8988T (cell line): ENCODE measurements around the gene BEST1.

Source experiments
- DNase-seq: peaks from one replicate; pipeline ENCODE4 v3.0.0; 2011

The BEST1 gene

DNA sequence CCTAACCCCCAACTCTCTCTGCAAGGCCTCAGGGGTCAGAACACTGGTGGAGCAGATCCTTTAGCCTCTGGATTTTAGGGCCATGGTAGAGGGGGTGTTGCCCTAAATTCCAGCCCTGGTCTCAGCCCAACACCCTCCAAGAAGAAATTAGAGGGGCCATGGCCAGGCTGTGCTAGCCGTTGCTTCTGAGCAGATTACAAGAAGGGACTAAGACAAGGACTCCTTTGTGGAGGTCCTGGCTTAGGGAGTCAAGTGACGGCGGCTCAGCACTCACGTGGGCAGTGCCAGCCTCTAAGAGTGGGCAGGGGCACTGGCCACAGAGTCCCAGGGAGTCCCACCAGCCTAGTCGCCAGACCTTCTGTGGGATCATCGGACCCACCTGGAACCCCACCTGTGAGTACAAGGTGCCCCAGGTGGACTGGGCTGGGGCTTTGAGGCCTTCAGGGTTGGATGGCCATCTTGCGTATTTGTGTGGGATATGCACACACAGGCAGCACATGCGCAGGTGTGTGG is at the start of gene BEST1:
BEST1 (plus strand) TSS at position 317 of the 513 bp plus-strand sequence. CDS start 1,456 bp downstream, outside the sequence.
- DNase-seq = no peak

DNA sequence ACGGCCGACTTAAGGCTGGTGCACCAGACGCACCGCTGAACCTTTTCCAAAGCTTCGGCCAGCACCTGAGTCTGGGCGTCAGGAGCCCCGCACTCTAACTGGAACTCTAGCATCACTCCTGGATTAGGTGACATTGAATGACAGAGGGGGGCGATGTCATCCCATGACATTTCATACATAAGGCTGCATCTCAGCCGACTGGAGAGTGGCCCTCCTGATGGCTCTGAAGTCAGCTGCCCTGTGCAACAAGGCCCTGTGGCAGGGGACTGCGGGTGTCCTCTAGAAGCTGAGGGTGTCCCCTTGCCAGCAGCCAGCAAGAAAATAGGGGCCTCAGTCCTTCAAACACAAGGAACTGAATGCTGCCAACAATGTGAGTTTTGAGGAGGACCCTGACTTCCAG is 48.8 kb upstream of the BEST1 start:
- no peak for DNase-seq

DNA sequence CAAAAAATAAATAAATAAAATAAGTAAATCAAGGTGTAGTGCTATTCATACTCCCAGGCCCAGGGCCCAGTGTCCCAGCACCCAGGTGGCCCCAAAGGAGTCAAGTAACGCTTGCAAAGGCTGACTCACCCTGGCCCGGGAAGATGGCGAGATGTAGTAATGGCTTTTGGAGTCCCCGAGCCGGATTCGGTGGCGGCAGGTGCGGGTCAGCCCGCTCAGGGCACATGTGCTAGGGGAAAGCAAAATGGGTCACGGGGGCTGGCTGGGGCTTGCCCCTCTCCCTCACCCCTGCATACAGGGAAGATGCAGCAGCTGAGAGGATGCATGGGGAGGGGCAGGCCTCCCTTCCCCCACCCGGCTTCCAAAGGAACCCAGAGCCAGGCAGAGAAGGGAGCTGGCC is 47.8 kb upstream of the BEST1 start:
- no peak for DNase-seq

DNA sequence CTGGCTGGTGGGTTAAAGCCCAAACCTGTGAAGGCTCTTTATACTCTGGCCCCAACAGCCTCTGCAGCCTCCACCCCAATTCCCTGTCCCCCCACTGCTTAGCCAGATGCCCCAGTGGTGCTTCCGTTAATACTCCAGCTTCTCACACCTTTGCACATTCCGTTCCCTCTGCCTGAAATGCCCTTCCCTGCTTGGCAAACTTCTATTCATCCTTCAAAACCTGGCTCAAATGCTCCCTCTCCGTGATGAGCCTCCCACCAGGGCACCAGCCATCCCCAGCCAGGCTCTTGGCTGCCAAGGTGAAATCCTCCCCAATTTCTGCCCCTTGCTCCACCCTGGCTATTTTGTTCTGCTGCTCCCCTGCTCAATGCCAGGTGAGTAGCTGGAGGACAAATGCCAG is 46.3 kb upstream of the BEST1 start:
- DNase-seq = no peak

DNA sequence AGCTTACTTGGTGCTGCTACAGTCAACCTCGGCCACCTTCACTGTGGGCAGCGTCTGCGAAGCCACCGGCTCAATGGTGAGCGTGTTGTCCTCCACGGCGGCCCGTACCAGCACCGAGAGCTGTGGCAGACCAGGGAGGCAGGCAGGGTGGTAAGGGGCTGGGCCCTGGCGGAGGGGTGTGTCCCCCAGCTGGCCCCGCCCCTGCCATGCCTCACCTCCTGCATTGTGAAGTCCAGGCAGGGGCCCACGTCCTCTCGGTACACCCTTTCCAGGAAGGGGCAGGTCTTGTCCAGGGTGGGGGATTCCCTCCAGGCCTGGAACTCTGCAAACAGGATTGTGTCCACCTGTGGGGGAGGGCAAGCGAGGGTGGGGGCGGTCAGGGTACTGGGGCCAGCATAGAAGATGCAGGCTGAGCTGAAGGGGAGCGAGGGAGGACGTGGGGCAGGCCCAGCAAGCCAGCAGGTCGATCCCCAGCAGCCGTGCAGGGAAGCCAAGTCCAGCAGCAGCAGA is 45.6 kb upstream of the BEST1 start:
- DNase-seq = no peak

DNA sequence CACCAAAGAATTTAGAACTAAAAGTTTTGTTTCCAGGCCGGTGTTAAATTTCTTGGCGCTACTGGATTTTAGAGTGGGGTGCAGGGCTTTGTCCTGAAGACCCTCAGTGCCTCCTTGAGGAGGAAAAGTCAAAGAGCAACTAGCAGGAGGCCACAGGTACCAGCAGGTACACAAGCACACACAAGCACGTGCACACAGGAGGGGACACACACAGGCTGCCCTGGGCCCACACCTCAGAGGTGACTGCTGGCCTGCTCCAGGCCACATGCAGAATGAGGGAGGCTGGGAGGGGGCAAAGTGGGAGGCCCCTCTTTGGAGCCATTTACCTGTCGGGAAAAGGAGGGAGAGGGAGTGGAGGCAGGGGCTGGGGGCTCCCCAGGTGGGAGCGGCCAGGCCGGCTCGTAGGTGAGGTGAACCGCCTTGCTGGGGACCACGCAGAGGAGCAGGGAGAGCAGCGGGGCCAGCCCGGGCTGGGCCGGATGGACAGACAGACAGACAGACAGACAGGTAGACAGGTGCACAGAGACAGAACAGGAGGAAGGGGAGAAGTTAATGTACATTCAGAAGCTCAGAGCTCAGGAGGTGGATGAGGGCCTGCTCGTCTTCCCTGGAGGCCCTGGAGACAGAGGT is 45.0 kb upstream of the BEST1 start:
- DNase-seq = no peak

DNA sequence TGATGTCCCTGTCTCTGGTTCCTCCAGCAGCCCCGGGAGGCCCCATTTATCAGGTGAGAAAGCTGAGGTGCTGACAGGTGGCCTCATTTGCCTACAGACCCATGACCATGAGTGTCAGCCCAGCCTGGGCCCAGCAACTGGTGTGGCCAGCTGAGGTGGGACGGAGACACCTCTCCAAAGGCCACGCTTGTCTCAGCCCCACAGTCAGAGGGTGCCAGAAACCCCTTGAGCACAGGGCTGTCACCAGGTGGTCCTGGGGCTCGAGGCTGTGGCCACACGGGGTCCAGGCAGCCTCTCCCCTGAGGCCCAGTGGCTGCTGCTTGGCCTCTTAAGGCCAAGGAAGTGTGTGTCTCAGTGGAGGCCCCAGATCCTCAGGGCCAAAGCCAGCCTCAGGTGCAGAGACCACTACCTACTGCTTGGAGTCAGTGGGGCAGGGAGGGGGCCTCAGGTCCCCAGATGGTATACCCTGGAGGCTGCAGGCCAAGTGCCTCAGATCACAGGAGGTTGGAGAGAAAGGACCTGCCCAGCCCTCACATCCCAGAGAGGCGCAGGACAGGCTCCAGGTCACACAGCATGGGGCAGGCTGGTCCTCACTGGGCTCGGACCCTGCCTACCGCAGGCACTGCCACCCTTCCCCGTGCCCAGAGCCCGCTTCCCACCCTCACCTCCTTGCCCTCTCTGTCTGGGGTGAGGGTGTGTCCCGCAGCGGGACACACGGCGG is 44.2 kb upstream of the BEST1 start:
- no peak for DNase-seq

DNA sequence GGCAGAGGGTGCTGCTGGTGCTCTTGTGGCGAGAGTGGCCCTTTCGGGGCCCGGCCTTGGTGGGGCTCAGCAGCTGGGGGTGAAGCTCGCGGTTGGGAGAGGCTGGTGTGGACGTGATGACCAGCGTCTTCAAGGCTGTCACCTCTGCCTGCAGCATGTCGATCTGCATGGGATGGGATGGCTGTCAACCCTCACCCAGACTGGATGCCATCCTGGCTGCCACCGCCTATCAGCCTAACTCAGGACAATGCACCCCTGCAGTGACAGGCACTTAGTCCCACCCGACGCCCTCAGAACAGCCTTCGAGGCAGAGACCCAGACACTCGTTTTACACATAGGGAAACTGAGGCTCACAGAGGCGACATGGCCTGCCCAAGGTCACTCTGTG is 43.6 kb upstream of the BEST1 start:
- no peak for DNase-seq

DNA sequence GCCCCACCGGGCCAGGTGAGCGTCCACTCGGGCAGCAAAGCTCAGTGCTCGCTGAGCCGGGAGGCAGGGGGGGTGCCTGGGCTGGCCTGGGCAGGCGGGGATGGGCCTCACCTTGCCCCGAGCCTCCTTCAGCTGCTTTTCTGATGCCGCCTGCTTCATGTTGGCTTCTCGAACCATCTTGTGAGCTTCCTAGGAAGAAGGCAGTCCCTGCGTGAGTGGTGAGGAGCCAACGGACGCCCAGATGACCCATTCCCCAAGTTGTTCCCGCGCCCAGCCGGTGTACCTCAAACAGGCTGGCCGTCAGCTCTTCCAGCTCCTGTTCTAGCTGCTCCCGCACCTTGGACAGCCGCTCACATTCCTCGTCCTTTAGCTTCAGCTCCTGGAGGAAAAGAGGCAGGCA is 42.9 kb upstream of the BEST1 start:
- DNase-seq = no peak

DNA sequence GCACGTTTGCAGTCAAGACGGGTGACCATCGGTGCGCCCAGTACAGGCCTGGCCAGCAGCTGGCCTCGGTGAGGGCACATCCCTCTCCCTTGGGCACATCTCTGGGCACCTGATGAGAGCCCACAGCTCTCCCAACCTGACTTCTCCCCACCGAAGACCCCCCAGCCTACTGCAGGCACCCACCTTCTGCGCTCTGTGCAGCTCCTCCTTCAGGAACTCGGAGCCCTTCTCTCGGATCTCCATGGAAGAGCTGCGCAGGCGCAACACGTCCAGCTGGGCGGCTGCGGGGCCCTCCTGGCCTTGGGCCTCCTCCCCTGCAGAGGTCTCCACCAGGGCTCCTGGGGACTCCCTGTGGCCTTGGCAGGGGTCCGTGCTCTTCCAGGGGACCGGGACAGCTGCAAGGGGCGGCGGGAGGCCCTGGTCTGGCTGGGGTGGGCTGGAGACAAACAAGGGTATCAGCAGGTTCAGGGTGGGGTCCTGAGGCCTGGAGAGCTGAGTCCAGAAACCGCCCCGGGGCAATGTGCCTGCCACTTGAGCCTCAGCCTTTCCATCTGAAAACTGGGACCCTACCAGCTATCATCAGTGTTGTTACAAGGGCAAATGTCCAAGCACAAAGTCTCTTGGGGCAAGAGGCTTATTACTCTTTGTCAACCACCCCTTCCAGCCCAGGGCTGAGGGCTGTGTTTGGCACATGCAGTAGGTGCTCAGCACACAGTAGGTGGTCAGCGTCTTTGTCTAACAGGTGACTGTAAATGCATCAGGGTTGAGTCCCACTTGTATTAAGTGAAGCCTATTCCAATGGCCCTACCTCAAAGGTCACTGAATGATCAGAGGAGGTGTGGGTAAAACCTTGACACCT is 42.1 kb upstream of the BEST1 start:
- DNase-seq = no peak

DNA sequence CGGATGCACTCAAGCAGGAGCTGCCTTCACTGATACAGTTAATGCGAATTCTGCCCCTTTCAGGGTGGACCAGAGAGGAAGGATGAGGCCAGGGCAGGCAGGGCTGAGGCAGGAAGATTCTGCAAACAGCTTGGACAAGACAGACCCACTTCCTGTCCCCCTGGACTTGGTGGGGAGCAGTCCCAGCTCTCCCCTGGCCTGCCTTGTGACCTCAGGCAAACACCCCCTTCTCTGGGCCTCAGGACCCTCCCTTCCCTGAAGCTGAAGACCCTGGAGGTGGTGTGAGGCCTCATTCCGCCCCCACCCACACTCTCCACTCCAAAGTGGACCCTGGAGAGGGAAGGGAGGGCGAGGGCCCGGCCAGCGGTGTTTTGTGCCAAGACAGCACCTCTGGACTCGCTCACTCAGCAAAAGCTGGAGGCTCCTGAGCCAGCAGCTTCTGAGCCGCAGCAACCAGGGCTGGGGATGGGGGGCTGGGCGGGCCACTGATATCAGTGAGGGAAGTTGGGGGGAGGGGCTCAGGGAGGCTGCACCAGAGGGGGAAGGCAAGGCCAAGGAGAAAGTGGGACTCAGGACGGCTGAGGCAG is 41.3 kb upstream of the BEST1 start:
- no peak for DNase-seq

DNA sequence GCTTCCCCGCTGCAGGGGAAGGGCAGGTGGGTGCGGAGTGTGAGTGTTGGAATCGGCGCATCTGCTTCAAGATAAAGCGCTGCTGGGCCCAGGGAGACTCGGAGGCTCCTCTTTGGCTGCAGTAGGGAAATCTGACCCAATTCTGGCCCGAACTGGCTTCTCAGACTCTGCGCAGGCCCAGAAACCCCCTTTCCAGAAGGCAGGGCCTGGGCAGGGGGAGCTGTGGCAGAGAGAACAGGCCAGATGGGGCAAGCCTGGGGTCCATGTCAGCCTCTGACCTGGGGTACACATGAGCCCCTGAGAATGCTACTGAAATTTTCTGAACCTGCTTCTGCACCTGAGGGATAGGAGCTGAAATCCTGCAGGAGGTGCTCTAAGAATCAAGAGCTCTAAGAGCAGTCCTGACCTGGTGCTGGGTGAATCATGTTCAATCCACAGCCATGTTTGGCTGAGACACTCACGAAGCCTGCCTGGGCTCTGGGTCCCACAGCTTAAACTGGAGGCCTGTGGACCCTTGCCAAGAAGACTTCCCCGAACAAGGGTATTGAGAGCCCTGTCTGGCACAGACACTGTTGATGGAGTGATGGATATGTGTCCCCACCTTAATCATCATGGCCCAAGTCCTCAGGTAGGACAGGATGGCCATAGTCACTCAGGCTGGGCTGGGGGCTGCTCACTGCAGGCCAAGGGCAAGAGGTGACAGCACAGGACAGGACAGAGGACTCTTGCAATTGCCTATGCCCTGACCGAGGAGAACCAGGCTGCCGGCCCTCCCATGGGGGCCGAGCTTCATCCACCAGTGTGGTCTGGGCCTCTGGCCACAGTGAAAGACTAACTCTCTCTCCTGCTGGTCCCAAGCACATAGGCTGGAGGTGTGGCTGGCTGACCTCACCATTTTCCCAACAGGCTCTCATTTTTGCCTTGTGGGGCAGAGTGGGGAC is 39.7 kb upstream of the BEST1 start:
- DNase-seq = peak; percentile 27

DNA sequence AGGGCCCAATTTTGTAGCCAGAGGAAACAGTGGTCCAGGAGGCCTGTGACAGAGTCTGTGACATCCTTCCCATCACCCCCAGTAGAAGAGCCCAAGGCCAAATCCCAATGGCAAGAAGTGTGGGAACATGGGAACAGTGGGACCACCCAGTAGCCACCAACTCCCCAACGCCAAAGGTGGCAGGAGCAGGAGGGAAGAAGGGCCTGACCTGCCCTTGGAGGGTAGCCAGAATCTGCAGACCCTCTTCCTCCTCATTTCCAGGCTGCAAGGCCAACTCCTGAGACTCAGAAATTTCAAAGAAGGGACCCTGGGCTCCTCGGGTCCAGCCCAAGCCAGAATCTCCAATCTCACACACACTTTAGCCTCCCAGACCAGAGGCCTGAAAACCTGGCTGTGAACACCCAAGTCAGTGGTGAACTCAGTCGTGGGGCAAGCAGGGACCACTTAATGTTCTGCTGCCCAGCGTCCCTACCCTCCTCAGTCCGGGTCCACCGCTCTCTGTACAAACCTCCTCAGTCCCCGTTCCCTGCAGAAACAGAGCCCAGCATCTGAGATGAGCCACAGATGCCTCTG is 38.9 kb upstream of the BEST1 start:
- DNase-seq = peak; percentile 20

DNA sequence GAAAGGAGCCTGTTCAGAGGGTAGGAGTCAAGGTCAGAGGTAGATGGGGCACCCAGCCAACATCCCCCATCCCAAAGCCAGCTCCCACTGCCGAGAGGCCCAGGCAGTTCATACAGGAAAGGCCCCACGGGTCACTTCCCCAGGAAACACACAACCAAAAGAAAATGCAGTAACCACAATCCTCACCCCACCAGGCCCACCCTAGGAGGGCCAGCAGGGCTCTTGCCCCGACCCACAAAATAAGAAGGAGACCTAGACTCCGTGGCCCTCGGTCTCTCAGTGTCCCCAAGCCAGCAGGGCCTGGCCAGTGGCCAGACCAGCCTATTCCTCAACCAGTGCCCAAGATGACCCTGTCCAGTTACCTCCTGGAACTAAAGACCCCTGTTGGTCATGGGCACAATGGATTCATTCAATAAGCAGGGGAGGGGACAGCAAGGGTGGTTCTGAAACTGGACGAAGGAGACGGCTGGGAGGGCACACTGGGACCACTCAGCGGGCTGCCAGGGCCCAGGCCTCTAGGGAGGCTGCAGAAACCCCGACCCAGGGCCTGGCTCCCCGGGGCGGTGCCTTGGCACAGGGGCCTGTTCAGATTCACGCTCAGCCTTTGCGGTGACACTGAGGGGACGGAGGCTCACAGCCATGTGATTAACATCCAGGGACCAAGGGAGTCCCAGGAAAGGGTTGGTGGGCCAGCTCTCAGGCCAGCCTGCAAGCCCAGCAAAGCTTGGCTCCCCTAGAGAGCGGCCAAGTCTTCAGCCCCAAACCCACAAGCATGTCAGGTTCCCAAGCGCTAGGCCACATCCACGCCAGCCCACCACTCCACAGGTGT is 38.2 kb upstream of the BEST1 start:
- DNase-seq = peak; percentile 27

DNA sequence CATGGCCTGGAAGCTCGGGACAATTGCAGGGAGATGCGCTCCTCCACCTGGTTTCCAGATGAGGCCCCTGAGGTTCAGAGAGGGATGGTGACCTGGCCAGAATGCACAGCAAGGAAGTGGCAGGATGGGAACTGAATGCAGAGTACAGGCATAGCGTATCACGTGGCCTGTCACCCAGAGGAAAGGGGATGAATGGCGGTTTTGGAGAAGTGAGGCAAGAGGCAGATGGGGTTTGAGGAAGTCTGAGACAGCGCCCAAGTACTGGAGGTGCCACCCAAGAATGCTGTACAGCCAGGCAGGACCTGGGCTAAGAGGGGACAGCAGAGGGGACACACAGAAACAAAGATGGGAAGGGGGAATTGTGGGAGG is 37.6 kb upstream of the BEST1 start:
- peak; percentile 29 for DNase-seq

DNA sequence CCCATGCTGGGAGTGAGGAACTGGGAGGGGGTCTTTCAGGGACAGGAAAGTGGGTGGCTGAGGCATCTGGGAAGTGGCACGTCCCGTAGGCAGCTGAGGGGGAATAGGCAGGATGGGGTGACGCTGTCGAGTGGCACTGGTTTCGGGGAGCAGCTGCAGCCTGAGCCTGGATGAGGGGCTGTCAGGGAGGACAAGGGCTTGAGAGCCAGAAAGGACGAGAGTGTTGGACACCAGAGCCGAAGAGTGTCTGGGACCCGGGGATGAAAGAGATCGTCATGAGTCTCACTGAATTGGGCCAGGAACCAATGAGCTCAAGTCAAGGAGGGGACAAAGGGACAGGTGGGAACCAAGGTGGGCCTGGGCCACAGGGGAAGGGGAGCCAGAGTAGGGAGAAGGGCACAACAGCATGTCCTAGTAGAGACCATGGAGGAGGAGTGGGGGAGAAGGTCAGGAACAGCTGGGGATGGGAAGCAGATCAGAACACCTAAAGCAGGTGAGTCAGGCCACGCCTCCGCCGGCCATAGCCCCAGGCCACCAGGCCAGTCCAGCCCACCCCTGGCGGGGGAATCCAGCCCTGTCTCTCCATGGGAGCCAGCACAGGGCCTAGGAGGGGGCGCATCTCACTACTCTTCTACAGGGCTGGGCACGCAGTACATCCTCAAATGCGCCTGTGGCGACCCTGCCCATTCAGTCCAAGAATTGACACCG is 37.0 kb upstream of the BEST1 start:
- peak; percentile 41 for DNase-seq

DNA sequence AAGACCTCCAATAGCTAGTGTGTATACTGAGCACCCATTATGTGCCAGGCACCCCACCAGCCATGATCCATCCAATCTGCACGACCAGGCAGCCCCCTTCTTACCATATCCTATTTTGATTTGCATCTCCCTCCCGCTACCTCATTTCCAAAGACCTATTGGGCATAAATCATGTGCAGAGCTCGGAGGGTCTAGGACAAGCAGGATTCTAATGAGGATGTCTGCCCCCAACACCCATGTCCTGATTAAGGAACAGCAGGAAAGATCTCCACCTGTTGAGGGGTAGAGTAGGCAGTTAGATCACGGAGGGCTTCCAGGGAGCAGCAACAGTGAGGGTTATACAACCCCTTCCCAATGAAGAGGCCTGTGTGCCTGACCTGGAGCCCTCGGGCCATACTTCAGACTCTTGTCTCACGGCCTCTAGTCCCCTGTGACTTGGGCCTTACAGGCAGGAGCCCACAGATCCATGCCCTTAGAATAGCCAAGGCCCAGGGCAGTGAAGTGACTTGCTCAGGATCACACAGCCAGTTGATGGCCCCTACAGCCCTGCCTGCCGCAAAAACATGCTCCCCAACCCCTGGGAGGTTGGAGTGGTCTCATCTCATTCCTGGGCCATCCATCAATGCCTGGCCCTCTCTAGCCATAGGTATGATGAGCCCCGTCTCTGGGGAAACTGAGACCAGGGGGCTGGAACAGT is 36.3 kb upstream of the BEST1 start:
- peak; percentile 21 for DNase-seq

DNA sequence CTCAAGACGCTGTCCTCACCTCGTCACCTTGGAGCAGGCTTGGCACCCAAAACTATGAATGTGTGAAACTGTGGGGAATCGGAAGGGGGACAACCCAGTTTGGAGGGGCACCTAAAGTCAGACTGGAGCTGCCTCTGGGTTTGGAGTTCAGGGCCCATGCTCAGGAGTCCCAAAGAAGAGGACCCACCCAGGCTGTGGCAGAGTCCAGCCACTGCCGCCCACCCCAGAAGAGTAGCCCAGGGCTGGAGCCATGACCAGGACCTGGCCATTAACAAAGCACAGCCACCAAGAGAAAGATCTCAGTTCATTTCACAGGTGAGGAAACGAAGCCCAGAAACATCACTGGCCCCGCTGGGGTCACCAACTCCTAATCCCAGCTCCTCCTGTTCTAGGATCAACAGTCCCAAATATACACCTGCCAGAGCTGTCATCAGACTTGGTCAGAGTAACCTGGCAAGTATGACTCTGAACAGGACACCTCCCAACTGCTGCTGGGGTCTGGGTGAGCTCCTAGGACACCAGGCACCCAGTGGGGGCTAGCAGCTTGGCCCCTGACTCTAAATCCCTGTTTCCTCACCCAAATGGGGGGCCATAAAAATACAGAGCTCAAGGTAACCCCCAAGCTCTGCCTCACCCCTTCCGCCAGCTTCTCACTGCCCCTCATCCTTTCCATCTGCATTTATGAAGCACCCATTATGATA is 35.5 kb upstream of the BEST1 start:
- peak; percentile 40 for DNase-seq
